NOMO-1 treated with DMSO at 0.1 percent for 48 hours (cell line): ENCODE measurements around the gene OOSP1.
"Not testable (repeated sequence)": the region's sequence is repeated elsewhere in the genome, so short reads cannot be mapped to it uniquely, and the experiment has no call there.

Source experiments
- DNase-seq: peaks from one replicate; lab custom pipeline; 2025; ENCODE audit not compliant: unreplicated experiment; lab: John Stamatoyannopoulos, UW

Gene OOSP1

DNA sequence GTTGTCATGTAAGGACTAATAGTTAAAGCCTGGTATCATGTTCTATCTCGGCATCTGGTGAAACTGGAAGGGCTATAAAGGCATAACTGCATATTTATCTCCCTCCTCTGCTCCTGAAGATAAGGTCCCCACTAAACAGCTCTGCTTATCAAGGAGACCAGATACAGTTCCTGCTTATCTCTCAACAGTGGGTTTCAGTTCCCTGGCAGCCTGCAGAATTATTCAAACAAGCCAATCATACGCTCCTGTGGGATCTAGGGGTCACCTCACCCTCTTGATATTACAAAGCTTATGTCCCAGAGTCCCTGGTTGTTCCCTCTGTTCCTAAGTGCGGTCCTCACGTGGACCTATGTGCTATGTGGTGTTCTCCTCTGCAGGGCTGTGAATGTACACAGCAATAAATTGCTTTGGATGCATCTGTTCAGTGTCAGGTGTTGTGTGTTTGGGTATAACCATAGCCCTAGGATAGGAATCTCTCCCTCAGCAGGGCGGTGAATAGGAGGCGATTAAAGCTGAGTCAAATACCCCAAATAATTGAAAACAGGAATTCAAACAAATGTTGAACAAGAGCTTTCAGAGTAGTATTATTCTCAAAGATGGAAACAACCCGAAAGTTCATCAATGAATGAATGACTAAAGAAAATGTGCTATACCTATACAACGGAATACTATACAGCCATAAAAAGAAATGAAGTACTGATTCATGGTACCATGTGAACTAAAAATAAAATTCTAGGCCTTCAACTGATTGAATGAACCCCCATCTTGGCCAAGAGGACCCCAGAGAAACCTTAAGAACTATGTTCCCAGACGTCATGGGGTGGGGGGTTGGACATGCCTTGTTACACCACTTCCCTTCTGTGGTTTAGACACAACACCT lies 22.5 kb downstream of the OOSP1 start:
- DNase-seq = no peak

DNA sequence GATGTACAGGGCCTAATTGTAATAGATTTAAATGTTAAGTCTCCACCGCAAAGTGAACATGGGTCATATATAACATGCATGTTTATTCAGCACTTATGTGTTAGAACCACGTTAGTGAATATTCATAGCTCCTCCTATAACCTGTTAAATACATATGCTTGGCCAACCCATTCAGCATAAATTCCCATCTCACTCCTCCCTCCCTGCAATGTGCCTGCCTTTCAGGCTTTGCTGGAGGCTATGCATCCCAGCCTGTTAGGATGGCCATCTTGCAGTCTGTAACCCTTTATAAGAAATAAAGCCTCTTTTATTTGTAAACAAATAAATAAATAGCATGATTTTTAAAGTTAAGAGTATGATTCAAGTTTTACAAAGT lies 23.9 kb downstream of the OOSP1 start:
- no peak for DNase-seq

DNA sequence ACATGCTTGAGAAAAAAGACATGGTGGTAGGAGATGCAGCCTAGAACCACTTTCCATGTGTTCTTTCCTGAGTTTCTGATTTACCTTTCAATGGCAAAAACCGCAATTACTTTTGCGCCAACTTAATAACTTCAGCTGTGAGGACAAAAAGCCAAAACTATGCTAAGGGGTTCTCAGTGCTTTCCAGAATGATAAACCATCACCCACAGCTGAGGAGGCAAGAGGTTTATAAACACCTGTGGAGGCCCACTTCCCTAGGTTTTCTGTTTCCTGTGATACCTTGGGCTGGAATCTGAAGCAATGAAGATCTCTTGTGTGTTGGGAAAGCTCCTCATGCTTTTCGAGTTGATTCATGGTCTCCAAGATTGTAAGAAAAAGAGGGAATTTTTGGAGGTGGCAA lies 25.5 kb downstream of the OOSP1 start, which contains the start of gene OOSP4A:
OOSP4A (plus strand) TSS at position 301 of the 400 bp plus-strand sequence; CDS start at position 301, 0 bp downstream.
- DNase-seq = no peak

DNA sequence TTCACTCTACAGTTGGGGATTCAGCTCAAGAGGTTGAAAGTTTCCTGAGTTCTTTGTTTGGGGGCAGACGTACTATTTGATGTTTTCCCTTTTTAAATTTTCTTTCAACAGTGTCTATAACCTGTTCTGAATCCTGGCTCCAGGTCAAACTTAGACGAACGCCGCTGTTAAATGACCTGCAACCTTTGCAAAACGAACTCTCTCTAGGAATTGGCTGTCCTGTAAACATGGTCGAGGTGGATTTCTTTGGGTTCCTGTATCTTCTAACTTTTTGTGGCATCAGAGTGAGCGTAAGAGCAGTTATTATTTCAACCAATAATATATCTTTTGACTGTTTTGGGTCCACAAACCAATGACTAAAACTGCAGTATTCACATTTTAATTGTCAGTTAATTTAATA lies 27.2 kb downstream of the OOSP1 start:
- no peak for DNase-seq

DNA sequence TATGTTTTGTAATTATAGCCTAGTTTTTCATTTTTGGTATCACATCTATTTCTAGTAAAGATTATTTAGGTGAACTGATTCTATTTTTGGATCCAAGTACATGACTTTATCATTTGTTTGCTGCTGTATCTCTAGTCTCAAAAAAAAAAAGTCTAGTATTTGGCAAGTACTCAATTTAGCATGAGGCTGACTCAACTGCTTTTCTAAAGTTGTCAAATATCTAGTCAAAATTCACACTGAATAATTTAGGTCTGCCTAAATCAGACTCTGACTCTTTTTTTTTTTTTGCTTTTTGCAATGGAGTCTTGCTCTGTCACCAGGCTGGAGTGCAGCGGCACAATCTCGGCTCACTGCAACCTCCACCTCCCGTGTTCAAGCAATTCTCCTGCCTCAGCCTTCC lies 28.0 kb downstream of the OOSP1 start:
- no peak for DNase-seq

DNA sequence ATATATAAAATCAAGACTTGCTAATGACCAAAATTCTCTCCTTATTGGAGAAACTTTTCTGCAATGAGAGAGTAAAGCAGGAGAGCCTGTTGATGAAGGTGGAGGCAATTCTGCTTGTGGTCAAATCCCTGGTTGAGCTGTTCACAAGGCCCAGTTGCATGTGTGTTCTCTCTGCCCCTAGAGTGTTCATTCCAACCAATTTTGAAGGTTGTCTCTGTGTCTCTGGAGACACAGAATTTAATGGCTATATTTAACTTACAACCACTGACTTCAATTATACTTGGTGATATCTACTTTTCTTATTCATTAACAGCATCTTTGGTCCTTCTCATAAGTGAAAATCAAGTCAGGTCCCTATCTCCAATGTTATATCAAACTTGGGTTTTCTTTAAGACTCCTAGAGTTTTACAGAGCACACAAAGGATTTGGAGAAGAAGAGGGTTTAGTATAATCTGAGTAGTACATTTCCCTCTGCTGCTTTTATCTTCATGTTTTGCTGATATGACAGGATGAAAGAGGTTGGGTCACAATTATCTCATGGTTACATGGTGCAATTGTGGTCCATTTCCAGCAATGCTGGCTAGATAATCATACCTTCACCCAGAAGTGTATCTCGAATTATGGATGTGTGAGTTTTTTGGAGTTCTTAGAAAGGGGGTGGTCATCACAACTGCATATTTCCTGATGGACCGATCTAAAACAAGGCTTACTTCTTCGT lies 29.6 kb downstream of the OOSP1 start:
- no peak for DNase-seq

DNA sequence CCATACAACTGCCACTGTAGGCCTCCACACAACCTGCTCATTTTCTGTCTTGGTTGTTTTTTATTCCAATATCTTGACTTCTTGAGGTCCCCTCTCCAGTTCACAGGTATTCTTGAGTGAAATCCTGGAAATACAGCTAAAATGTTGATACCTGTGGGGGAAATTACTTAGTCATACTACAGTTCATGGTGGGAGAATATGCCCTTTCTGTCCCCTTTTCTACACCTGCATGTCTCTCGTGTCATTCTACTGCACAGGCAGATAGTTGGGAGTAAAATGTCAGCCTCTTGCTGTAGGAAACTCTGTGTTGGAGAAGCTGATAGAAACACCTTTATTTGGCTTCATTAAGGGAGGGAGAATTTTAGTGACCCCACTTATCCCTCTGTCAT lies 30.2 kb downstream of the OOSP1 start:
- DNase-seq = no peak

DNA sequence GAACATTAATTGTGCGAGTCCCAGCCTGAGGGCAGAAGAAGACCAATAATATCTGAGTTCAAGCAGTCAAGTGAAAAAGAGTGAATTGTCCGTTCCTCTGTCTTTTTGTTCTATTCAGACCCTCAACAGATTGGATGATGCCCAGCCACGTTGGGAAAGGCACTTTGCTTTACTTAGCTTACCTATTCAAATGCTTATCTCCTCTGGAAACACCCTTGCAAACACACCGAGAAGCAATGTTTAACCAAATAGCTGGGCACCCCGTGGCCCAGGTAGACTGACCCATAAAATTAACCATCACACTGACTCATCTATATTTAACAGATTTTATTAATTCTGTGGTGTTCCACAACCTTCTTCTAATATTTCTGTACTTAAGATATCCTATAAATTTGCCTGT lies 34.9 kb downstream of the OOSP1 start:
- no peak for DNase-seq

DNA sequence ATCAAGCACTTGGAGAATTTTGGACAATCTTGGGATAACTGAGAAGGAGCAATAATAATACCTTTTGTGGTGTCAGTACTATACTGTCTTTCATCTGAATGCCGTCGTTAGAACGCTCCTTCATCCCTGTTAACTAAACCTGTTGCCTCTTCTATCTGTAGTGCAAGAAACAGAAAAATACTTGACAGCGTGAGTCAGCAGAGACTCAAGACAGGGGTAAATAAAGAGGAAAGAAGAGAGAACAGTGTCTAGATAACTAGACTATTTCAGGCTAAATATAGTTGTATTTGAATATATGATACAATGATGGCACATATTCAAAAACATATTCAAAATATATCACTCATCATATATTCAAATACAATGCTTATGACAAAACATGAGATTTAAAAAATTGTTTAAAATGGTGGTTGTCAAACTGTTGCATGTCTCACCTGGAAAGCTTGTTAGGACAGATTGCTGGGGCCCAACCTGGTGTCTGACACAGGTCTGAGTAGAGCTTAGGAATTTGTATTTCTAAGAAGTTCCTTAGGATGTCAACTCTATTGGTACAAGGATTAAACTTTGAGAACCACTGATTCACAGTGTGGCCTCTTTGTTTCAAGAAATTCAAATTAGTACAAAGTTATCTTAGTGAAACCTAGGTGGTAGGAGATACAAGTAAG lies 43.0 kb downstream of the OOSP1 start:
- no peak for DNase-seq

DNA sequence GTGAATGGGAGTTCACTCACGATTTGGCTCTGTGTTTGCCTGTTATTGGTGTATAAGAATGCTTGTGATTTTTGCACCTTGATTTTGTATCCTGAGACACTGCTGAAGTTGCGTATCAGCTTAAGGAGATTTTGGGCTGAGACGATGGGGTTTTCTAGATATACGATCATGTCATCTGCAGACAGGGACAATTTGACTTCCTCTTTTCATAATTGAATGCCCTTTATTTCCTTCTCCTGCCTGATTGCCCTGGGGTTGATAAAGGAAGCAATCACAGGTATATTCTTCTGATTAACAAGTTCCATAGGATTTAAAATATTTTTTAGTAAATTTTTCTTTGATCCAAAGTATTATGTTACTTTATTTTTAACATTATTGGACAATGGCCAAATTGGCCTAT lies 43.8 kb downstream of the OOSP1 start:
- DNase-seq = not testable (repeated sequence)

DNA sequence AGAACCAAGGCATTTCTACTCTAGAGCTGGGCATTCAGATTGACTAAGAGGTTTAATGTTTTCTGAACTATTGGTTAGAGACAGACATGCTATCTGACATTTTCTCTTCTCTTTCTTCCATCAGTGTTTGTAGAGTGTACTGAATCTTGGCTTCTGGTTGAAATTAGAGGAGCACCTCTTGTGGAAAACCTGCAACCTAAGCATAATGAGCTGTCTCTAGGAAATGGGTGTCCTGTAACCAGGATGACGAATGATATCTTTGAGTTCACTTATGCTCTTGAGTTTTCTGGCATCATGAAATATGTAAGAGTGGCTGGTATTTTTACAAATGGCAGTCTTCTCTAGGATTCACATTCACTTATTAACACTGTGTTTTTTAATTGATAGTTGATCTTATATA lies 45.0 kb downstream of the OOSP1 start:
- no peak for DNase-seq

DNA sequence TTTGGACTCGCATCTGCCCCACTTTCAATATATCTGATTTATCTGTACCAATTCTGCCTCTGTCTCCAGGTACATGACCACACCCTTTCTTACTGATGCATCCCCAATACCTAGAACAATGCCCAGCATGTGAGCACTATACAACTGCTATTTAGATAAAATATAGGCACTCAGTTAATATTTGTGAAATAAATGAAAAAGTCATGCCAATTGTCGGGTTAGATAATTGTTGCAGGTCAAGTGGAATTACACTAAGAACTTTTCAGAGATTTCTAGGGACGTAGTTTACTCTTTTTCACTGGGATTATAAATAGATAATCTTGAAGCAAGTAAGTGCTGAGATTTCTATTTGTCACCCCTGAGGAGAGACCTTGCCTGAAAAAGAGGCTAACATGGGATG lies 46.1 kb downstream of the OOSP1 start:
- DNase-seq = no peak

DNA sequence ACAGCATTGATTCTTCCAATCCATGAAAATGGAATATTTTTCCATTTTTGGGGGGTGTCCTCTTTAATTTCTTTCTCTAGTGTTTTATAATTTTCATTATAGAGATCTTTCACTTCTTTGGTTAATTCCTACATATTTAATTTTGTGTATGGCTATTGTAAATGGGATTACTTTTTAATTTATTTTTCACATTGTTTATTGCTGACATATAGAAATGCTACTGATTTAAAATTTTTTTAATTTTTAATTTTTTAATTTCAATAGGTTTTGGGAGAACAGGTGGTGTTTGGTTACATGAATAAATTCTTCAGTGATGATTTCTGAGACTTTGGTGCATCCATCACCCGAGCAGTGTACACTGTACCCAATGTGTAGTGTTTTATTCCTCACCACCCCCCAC lies 52.2 kb downstream of the OOSP1 start:
- DNase-seq = no peak

DNA sequence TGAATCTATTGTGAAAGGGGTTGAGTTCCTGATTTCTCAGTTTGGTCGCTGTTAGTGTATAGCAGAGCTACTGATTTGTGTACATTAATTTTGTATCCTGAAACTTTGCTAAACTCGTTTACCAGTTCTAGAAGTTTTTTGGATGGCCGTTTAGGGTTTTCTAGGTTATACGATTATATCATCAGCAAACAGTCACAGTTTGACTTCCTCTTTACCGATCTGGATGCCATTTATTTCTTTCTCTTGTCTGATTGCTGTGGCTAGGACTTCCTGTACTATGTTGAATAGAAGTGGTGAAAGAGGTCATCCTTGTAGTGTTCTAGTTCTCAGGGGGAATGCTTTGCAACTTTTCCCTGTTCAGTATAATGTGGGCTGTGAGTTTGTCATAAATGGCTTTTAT lies 54.2 kb downstream of the OOSP1 start:
- no peak for DNase-seq

DNA sequence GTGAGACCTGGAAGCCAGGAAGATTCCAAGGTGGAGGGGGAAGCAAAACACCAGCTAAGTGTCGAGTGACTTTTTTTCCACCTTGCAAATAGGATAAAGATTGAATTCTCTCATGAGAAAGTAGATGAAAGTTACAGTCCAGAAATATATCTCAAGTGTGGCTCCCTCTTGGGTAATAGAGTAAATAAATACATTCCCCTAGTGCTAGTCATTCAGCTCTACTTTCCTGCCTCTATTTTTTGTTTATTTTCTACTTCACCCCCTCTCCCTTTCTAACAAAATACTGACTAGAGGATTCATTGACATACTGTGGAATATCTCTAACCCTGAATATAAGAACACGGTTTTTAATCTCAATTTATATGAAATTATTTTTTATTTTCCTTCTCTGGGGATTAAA lies 59.6 kb downstream of the OOSP1 start:
- no peak for DNase-seq

DNA sequence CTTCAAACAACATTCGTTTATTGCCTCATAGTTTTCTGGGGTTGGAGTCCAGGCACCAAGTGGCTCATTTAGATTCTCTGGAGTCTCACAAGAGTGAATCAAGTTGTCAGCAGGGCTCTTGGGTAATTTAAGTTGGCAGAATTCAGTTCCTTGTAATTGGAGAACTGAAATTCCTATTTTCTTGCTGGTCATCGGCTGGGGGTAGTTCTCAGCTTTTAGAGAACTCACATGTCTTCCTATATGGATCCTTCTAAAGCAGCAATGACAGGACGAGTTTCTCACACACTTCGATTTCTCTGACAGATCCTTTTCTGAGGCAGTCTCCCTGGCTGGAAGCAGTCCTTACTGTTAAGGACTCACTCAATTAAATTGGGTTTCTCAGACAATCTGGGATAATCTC lies 61.5 kb downstream of the OOSP1 start:
- no peak for DNase-seq

DNA sequence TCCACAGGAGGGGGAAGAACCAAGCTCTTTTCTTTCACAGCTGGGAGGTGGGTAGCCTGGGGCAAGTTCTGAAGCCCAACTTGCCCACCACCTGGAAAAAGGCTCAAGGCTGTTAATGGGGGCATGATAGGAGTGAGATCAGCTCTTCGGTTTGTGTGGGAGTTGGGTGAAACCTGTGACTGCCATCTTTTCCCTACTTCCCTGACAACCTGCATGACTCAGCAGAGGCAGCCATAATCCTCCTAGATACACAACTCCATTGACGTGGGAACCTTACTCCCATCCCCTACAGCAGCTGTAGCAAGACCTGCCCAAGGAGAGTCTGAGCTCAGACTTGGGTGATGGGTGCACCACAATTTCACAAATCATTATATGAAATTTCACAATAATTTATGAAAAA lies 65.5 kb downstream of the OOSP1 start:
- no peak for DNase-seq

DNA sequence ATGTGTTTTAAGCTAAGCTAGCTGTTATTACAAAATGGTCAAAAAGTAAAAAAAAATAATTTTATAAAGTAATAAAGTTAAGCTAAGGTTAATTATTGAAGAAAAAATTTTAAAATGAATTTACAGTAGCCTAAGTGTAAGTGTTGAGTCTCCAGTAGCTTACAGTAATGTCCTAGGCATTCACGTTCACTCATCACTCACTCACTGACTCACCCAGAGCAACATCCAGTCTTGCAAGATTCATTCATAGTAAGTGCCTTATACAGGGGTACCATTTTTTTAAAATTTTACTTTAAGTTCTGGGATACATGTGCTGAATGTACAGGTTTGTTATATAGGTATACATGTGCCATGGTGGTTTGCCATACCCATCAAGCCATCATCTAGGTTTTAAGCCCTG lies 67.1 kb downstream of the OOSP1 start:
- no peak for DNase-seq
